ENCODE measurements around the gene ABLIM1. TPM values are rescaled to one million over a fixed set of nuclear protein-coding genes. Genes with fewer than 3 reads are reported as not detected.

Gene ABLIM1
- polyA plus RNA-seq, 1 donor from 2014 or later: 10.1 TPM

GRCh38 chr10:114541797-114542160, 116.3 kb downstream of the ABLIM1 start (continued):
- TF ChIP-seq MXI1 (conservative IDR thresholded peaks at IDR 0.05; ENCODE audit: poor library complexity, severe bottlenecking) (no peak), TAF1 (IDR thresholded peaks at IDR 0.05; ENCODE audit: low read depth) (no peak)

- H3K27me3 ChIP-seq (ENCODE audit: insufficient read depth, low read depth, low read length): no peaks in the 10 kb centered on the region
- H3K4me2 ChIP-seq (ENCODE audit: low read length): no peak overlapping the region
- no peak overlapping the region for H3K9ac ChIP-seq (ENCODE audit: low read length)
These were observed 116.8 kb downstream of the ABLIM1 start for GRCh38 chr10:114541081-114541796.

GRCh38 chr10:114540236-114540635, 117.8 kb downstream of the ABLIM1 start:
- Histone ChIP-seq H3K9me2 (ENCODE audit: insufficient read depth, low read length) (no peaks in the 10 kb centered on the region), H4K20me1 (ENCODE audit: insufficient read depth) (no peaks in the 10 kb centered on the region), H3K4me2 (ENCODE audit: low read length) (no peak overlapping the region), H3K9ac (ENCODE audit: low read length) (no peak overlapping the region), H3K4me3 (ENCODE audit: low read length) (no peak overlapping the region), H3K36me3 (ENCODE audit: insufficient read depth, low read length) (no peaks in the 10 kb centered on the region), H3K9me3 (ENCODE audit: low read length) (no peaks in the 10 kb centered on the region), H3K79me2 (replicated peaks; ENCODE audit: insufficient read depth, low read length) (no peaks in the 10 kb centered on the region), H3K27me3 (ENCODE audit: insufficient read depth, low read depth, low read length) (no peaks in the 10 kb centered on the region), H3F3A (ENCODE audit: insufficient read depth, low read length, poor library complexity, severe bottlenecking) (no peaks in the 10 kb centered on the region), H3K27ac (ENCODE audit: low read length) (no peak overlapping the region), H2AFZ (ENCODE audit: low read depth, low read length) (no peak overlapping the region)
- TF ChIP-seq, protein P1, sequence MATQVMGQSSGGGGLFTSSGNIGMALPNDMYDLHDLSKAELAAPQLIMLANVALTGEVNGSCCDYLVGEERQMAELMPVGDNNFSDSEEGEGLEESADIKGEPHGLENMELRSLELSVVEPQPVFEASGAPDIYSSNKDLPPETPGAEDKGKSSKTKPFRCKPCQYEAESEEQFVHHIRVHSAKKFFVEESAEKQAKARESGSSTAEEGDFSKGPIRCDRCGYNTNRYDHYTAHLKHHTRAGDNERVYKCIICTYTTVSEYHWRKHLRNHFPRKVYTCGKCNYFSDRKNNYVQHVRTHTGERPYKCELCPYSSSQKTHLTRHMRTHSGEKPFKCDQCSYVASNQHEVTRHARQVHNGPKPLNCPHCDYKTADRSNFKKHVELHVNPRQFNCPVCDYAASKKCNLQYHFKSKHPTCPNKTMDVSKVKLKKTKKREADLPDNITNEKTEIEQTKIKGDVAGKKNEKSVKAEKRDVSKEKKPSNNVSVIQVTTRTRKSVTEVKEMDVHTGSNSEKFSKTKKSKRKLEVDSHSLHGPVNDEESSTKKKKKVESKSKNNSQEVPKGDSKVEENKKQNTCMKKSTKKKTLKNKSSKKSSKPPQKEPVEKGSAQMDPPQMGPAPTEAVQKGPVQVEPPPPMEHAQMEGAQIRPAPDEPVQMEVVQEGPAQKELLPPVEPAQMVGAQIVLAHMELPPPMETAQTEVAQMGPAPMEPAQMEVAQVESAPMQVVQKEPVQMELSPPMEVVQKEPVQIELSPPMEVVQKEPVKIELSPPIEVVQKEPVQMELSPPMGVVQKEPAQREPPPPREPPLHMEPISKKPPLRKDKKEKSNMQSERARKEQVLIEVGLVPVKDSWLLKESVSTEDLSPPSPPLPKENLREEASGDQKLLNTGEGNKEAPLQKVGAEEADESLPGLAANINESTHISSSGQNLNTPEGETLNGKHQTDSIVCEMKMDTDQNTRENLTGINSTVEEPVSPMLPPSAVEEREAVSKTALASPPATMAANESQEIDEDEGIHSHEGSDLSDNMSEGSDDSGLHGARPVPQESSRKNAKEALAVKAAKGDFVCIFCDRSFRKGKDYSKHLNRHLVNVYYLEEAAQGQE (IDR thresholded peaks at IDR 0.05; ENCODE audit: borderline replicate concordance): no peak
- TF ChIP-seq TAF1 (IDR thresholded peaks at IDR 0.05; ENCODE audit: low read depth) (no peak), SMC3 (conservative IDR thresholded peaks at IDR 0.05; ENCODE audit: poor library complexity) (no peak), MXI1 (conservative IDR thresholded peaks at IDR 0.05; ENCODE audit: poor library complexity, severe bottlenecking) (no peak), EZH2 (IDR thresholded peaks at IDR 0.05; ENCODE audit: borderline replicate concordance, insufficient read depth, low read length, poor library complexity, severe bottlenecking) (no peak), POLR2AphosphoS5 (IDR thresholded peaks at IDR 0.05) (no peak)
- TF ChIP-seq, protein P2, sequence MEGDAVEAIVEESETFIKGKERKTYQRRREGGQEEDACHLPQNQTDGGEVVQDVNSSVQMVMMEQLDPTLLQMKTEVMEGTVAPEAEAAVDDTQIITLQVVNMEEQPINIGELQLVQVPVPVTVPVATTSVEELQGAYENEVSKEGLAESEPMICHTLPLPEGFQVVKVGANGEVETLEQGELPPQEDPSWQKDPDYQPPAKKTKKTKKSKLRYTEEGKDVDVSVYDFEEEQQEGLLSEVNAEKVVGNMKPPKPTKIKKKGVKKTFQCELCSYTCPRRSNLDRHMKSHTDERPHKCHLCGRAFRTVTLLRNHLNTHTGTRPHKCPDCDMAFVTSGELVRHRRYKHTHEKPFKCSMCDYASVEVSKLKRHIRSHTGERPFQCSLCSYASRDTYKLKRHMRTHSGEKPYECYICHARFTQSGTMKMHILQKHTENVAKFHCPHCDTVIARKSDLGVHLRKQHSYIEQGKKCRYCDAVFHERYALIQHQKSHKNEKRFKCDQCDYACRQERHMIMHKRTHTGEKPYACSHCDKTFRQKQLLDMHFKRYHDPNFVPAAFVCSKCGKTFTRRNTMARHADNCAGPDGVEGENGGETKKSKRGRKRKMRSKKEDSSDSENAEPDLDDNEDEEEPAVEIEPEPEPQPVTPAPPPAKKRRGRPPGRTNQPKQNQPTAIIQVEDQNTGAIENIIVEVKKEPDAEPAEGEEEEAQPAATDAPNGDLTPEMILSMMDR (IDR thresholded peaks at IDR 0.05; ENCODE audit: poor library complexity, severe bottlenecking): no peak

More at GRCh38 chr10:114541081-114541796, 116.8 kb downstream of the ABLIM1 start:
- no peak overlapping the region for H3K4me3 ChIP-seq (ENCODE audit: low read length)
- H3K9me2 ChIP-seq (ENCODE audit: insufficient read depth, low read length): no peaks in the 10 kb centered on the region
- no peaks in the 10 kb centered on the region for H4K20me1 ChIP-seq (ENCODE audit: insufficient read depth)
- no peaks in the 10 kb centered on the region for H3F3A ChIP-seq (ENCODE audit: insufficient read depth, low read length, poor library complexity, severe bottlenecking)
- TF ChIP-seq, protein P1 (IDR thresholded peaks at IDR 0.05; ENCODE audit: borderline replicate concordance): no peak
- TF ChIP-seq SMC3 (conservative IDR thresholded peaks at IDR 0.05; ENCODE audit: poor library complexity): no peak
- TF ChIP-seq EP300 (conservative IDR thresholded peaks at IDR 0.05; ENCODE audit: poor library complexity, severe bottlenecking): no peak
- TF ChIP-seq MXI1 (conservative IDR thresholded peaks at IDR 0.05; ENCODE audit: poor library complexity, severe bottlenecking): no peak
- no peak for TF ChIP-seq RAD21 (conservative IDR thresholded peaks at IDR 0.05)
- no peak for TF ChIP-seq POLR2AphosphoS5 (IDR thresholded peaks at IDR 0.05)
- TF ChIP-seq EZH2 (IDR thresholded peaks at IDR 0.05; ENCODE audit: borderline replicate concordance, insufficient read depth, low read length, poor library complexity, severe bottlenecking): no peak
- TF ChIP-seq TAF1 (IDR thresholded peaks at IDR 0.05; ENCODE audit: low read depth): no peak
- TF ChIP-seq, protein P2 (IDR thresholded peaks at IDR 0.05; ENCODE audit: poor library complexity, severe bottlenecking): no peak
- no peaks in the 10 kb centered on the region for H3K79me2 ChIP-seq (replicated peaks; ENCODE audit: insufficient read depth, low read length)
- H3K36me3 ChIP-seq (ENCODE audit: insufficient read depth, low read length): no peaks in the 10 kb centered on the region
- no peaks in the 10 kb centered on the region for H3K9me3 ChIP-seq (ENCODE audit: low read length)
- no peak overlapping the region for H2AFZ ChIP-seq (ENCODE audit: low read depth, low read length)
- no peak overlapping the region for H3K27ac ChIP-seq (ENCODE audit: low read length)
